Ishikawa (cell line): ENCODE measurements around the gene CIT.

ENCODE experiments used
- CEBPB ChIP-seq: IDR thresholded peaks from 2 replicates; pipeline ENCODE4 v1.6.1; 2012
- CREB1 ChIP-seq: IDR thresholded peaks from 2 replicates; pipeline ENCODE4 v1.6.1; 2012; ENCODE audit warnings: low read depth
- EGR1 ChIP-seq: IDR thresholded peaks from 2 replicates; pipeline ENCODE4 v1.6.1; 2012
- EP300 ChIP-seq: IDR thresholded peaks from 2 replicates; pipeline ENCODE4 v1.6.1; 2012; ENCODE audit warnings: borderline replicate concordance
- FOXM1 ChIP-seq: IDR thresholded peaks from 2 replicates; pipeline ENCODE4 v1.6.1; 2012; ENCODE audit warnings: low read depth, borderline replicate concordance
- MAX ChIP-seq: IDR thresholded peaks from 2 replicates; pipeline ENCODE4 v1.6.1; 2012
- RAD21 ChIP-seq: IDR thresholded peaks from 2 replicates; pipeline ENCODE4 v1.6.1; 2012; ENCODE audit warnings: low read depth
- TAF1 ChIP-seq: IDR thresholded peaks from 2 replicates; pipeline ENCODE4 v1.6.1; 2012; ENCODE audit warnings: low read depth, mild to moderate bottlenecking
- TCF12 ChIP-seq: IDR thresholded peaks from 2 replicates; pipeline ENCODE4 v1.6.1; 2012; ENCODE audit warnings: low read depth
- TEAD4 ChIP-seq: IDR thresholded peaks from 2 replicates; pipeline ENCODE4 v1.6.1; 2012
- YY1 ChIP-seq: IDR thresholded peaks from 2 replicates; pipeline ENCODE4 v1.6.1; 2012; ENCODE audit warnings: low read depth
- ZBTB7A ChIP-seq: IDR thresholded peaks from 2 replicates; pipeline ENCODE4 v1.6.1; 2012; ENCODE audit warnings: low read depth
- TF ChIP-seq, protein P1 (sequence below): IDR thresholded peaks from 2 replicates; pipeline ENCODE4 v1.6.1; 2012
- TF ChIP-seq, protein P2 (sequence below): IDR thresholded peaks from 2 replicates; pipeline ENCODE4 v1.6.1; 2012; ENCODE audit warnings: low read depth, mild to moderate bottlenecking

CIT gene

DNA sequence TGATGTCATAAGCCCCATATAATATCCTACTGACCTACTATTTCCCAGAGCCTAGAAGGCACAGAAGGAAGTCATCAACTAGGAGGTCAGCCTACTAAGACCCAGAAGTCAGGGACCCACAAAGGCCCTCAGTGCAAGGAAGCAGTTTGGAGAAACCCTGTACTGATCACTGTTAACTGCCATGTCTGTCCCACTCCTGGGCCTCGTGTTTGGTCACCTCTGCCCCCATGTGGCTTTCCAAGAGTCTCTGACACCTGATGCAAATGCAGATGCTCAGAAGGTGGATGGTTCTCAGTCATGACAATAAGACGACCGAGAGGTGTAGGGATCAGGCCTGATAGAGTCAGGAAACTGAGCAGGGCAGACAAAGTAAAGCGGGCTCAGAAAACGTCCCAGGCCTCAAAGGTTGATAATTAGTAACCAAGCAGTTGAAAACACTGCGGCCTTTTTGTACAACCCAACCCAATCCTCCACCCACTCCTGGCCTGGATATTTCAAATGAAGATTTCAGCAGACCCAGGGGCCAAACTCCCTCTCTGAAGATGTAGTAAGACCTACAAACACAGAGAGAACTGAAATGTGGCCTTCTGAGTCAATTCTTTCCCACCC, 185.8 kb downstream of the CIT start:
- no peak for TF ChIP-seq RAD21
- no peak for TF ChIP-seq FOXM1
- TF ChIP-seq, protein P1, sequence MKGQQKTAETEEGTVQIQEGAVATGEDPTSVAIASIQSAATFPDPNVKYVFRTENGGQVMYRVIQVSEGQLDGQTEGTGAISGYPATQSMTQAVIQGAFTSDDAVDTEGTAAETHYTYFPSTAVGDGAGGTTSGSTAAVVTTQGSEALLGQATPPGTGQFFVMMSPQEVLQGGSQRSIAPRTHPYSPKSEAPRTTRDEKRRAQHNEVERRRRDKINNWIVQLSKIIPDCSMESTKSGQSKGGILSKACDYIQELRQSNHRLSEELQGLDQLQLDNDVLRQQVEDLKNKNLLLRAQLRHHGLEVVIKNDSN, result no peak
- no peak for TF ChIP-seq ZBTB7A
- no peak for TF ChIP-seq MAX
- no peak for TF ChIP-seq YY1
- no peak for TF ChIP-seq EGR1
- TF ChIP-seq TAF1, result no peak
- no peak for TF ChIP-seq EP300
- TF ChIP-seq TEAD4, result no peak
- no peak for TF ChIP-seq TCF12
- TF ChIP-seq, protein P2, sequence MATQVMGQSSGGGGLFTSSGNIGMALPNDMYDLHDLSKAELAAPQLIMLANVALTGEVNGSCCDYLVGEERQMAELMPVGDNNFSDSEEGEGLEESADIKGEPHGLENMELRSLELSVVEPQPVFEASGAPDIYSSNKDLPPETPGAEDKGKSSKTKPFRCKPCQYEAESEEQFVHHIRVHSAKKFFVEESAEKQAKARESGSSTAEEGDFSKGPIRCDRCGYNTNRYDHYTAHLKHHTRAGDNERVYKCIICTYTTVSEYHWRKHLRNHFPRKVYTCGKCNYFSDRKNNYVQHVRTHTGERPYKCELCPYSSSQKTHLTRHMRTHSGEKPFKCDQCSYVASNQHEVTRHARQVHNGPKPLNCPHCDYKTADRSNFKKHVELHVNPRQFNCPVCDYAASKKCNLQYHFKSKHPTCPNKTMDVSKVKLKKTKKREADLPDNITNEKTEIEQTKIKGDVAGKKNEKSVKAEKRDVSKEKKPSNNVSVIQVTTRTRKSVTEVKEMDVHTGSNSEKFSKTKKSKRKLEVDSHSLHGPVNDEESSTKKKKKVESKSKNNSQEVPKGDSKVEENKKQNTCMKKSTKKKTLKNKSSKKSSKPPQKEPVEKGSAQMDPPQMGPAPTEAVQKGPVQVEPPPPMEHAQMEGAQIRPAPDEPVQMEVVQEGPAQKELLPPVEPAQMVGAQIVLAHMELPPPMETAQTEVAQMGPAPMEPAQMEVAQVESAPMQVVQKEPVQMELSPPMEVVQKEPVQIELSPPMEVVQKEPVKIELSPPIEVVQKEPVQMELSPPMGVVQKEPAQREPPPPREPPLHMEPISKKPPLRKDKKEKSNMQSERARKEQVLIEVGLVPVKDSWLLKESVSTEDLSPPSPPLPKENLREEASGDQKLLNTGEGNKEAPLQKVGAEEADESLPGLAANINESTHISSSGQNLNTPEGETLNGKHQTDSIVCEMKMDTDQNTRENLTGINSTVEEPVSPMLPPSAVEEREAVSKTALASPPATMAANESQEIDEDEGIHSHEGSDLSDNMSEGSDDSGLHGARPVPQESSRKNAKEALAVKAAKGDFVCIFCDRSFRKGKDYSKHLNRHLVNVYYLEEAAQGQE, result no peak
- TF ChIP-seq CREB1, result no peak

- TF ChIP-seq, protein P2, result no peak
Observed at GRCh38 chr12:119689935-119690500, 187.1 kb downstream of the CIT start.

DNA sequence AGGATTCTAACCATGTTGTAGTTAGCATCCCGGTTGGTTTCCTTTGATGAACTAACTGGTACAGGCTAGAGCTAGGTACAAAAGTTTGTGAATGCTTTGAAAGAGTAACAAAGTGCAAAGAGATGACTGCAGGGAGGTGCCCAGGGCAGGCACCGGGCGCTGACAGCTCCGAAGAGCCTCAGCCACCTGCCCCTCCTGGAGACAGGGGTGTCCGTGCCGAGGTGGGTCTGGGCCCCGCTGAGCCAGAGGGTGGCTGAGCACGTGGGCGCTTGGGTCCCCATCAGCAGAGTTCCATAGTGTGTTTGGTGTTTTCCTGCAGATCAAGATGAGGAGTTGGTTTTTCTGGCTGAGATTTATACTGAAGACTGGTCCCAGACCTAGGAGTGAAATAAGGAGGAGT, 189.2 kb downstream of the CIT start:
- TF ChIP-seq YY1 (no peak), MAX (no peak), CREB1 (no peak), TCF12 (no peak), CEBPB (no peak), EP300 (no peak), TEAD4 (no peak), ZBTB7A (no peak), RAD21 (no peak), EGR1 (no peak), FOXM1 (no peak)
- TF ChIP-seq, protein P2, result no peak

GRCh38 chr12:119687406-119687805, 189.7 kb downstream of the CIT start:
- no peak for TF ChIP-seq CREB1
- TF ChIP-seq EP300, result no peak
- TF ChIP-seq, protein P2, result no peak
- TF ChIP-seq CEBPB, result no peak
- TF ChIP-seq TCF12, result no peak
- no peak for TF ChIP-seq ZBTB7A
- TF ChIP-seq, protein P1, result no peak
- TF ChIP-seq RAD21, result no peak
- TF ChIP-seq YY1, result no peak
- no peak for TF ChIP-seq TEAD4
- TF ChIP-seq TAF1, result no peak
